D341Med (cell line): ENCODE results near the gene ZNF775.
A peak's percentile ranks its signal among the peaks of the same experiment; 100 is the strongest.
"Not testable (repeated sequence)": the region's sequence is repeated elsewhere in the genome, so short reads cannot be mapped to it uniquely, and the experiment has no call there.

Experiments used
- DNase-seq: peaks from one replicate; pipeline ENCODE4 v3.0.0; 2012; ENCODE audit warnings: low spot score

Gene ZNF775

GRCh38 chr7:150382123-150382843 is 3.2 kb downstream of the ZNF775 start:
- DNase-seq, result no peak

- DNase-seq, result no peak
Measured at GRCh38 chr7:150382844-150383225, 3.7 kb downstream of the ZNF775 start.

GRCh38 chr7:150383710-150384397 is 4.7 kb downstream of the ZNF775 start:
- no peak for DNase-seq

- DNase-seq, result no peak
Measured at GRCh38 chr7:150384406-150385301, 5.5 kb downstream of the ZNF775 start.

- no peak for DNase-seq
Measured at GRCh38 chr7:150385302-150385723, 6.2 kb downstream of the ZNF775 start.

- DNase-seq, result not testable (repeated sequence)
Measured at GRCh38 chr7:150385884-150386283, 6.8 kb downstream of the ZNF775 start.

GRCh38 chr7:150388306-150388705 is 9.2 kb downstream of the ZNF775 start:
- DNase-seq, result no peak

- DNase-seq, result peak; percentile 88
Measured at GRCh38 chr7:150388709-150389531, 9.8 kb downstream of the ZNF775 start.

GRCh38 chr7:150389532-150389816 is 10.3 kb downstream of the ZNF775 start:
- no peak for DNase-seq

- DNase-seq, result no peak
Measured at GRCh38 chr7:150390205-150390604, 11.1 kb downstream of the ZNF775 start.

GRCh38 chr7:150393325-150393724 is 14.2 kb downstream of the ZNF775 start:
- no peak for DNase-seq

- DNase-seq, result no peak
Measured at GRCh38 chr7:150396426-150396825, 17.3 kb downstream of the ZNF775 start.

- DNase-seq, result no peak
Measured at GRCh38 chr7:150396851-150397260, 17.7 kb downstream of the ZNF775 start.

GRCh38 chr7:150397346-150398107 is 18.4 kb downstream of the ZNF775 start:
- no peak for DNase-seq

- no peak for DNase-seq
Measured at GRCh38 chr7:150398108-150398964, 19.2 kb downstream of the ZNF775 start.

GRCh38 chr7:150398965-150399320 is 19.8 kb downstream of the ZNF775 start:
- no peak for DNase-seq

GRCh38 chr7:150399421-150400007 is 20.4 kb downstream of the ZNF775 start:
- no peak for DNase-seq

GRCh38 chr7:150400008-150400787 is 21.1 kb downstream of the ZNF775 start:
- DNase-seq, result peak; percentile 1

- peak; percentile 15 for DNase-seq
Measured at GRCh38 chr7:150400788-150401423, 21.8 kb downstream of the ZNF775 start.
